Right cardiac atrium (tissue), 5 donors: ENCODE measurements around the gene SH3TC1. TPM values are rescaled to one million over a fixed set of nuclear protein-coding genes. Genes with fewer than 3 reads are reported as not detected.
A peak's percentile ranks its signal among the peaks of the same experiment; 100 is the strongest.

Source experiments
- ATAC-seq, 2 donors: fragments of 200-7000 bp; cut with Tn5 transposase; one replicate each; pipeline versions ENCODE4 v1.8.0 to v1.9.1; 2020; ENCODE audit warnings: moderate library complexity in 2 of 2, mild to moderate bottlenecking in 1 of 2
- DNase-seq, 3 donors: peaks; one replicate each; pipeline ENCODE4 v3.0.0-alpha.2; 2020
- H3K27ac ChIP-seq: one replicate; pipeline ENCODE4 v1.5.1; 2013; ENCODE audit warnings: mild to moderate bottlenecking, low read length, control low read depth, moderate library complexity
- H3K27me3 ChIP-seq: one replicate; pipeline ENCODE4 v1.6.1; 2013; ENCODE audit not compliant: control insufficient read depth, insufficient read depth
- H3K4me1 ChIP-seq: one replicate; pipeline ENCODE4 v1.6.1; 2013; ENCODE audit warnings: low read length; ENCODE audit not compliant: control insufficient read depth, insufficient read depth
- H3K4me3 ChIP-seq: one replicate; pipeline ENCODE4 v1.5.1; 2013; ENCODE audit warnings: low read length, control low read depth
- H3K9me3 ChIP-seq: one replicate; pipeline ENCODE4 v1.6.1; 2013; ENCODE audit warnings: low read length; ENCODE audit not compliant: control insufficient read depth
- WGBS: extraction: QIAGEN DNeasy Blood & Tissue Kit; methylation state at CpG from one replicate; pipeline ENCODE4 v1.1.7; 2013; 5-methylcytosine and 5-hydroxymethylcytosine counted together
- intact Hi-C, 4 donors: fragments of 100-400 bp; cut with DNase I; formaldehyde crosslinking; loops; one replicate each; pipeline versions ENCODE4 v1.11.0 to v1.14.0; 2022 to 2023
- polyA plus RNA-seq: library from polyadenylated mRNA; stranded (reverse); fragments of 200-250 nt; gene quantifications from one replicate; pipeline ENCODE4 v1.2.3, GENCODE V29; 2013
- total RNA-seq, 4 donors: library from RNA; stranded (reverse); fragmentation: NEBNext Ultra II Directional; extraction: Animal tissue kit (Norgen Biotek cat#: 25700); gene quantifications; one replicate each; pipeline ENCODE4 v1.2.1, GENCODE V29; 2021
- donor health status: healthy with polysubstance abuse.
- donor health status: DM: no; HTN: yes; CAD: no.
- donor health status: DM: no; HTN: no; CAD: no.
- donor health status: DM: no; HTN: yes; CAD: no; lungs with severe emphysema.
- donor health status: DM: yes; HTN: yes; CAD: no.

The SH3TC1 gene
- total and polyA plus RNA-seq, 5 donors: 5.4 to 17.1 (median 10.6) TPM

DNA sequence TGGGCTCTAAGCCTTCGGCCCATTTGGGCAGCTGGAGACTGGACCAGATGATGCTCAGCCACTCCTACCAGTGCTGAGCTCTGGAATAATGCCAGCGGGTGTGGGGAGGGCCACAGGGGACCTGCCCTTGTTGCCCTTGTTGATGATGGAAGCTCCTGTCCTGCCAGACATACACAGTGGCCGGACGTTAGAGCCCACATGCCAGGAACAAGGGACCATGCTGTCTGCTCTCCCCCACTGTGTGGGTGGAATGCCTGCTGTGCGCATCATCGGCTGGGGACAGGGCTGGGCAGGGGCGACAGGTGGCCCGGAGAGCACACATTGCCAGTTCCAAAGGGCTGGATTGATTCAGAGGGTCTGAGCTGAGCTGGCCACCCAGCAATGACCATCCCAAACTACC is 42.5 kb upstream of the SH3TC1 start:
- DNase-seq (peak in 2 of 3 donors; percentile 47 to 50), ATAC-seq (no peak)
- H3K4me3 ChIP-seq: no peak overlapping the region
- H3K4me1 ChIP-seq: peaks cover 2% of the 10 kb centered on the region
- H3K27me3 ChIP-seq: no peaks in the 10 kb centered on the region
- H3K9me3 ChIP-seq: no peaks in the 10 kb centered on the region
- WGBS: 61% methylated on average over 8 of the region's 8 CpGs
- no peak overlapping the region for H3K27ac ChIP-seq
- intact Hi-C loops: no loop called here

GRCh38 chr4:8157496-8157895 is 41.6 kb upstream of the SH3TC1 start:
- DNase-seq (peak; percentile 52 to 81 (median 73)), ATAC-seq (peak in 1 of 2 donors; percentile 4)
- no peak overlapping the region for H3K27ac ChIP-seq
- H3K4me3 ChIP-seq: peak overlapping the region; percentile 79
- intact Hi-C loops: no loop called here
- H3K27me3 ChIP-seq: no peaks in the 10 kb centered on the region
- no peaks in the 10 kb centered on the region for H3K9me3 ChIP-seq
- H3K4me1 ChIP-seq: peaks cover 2% of the 10 kb centered on the region
- 24% methylated on average over 15 of the region's 15 CpGs for WGBS

GRCh38 chr4:8157944-8158709 is 41.0 kb upstream of the SH3TC1 start:
- Histone ChIP-seq H3K27me3 (no peaks in the 10 kb centered on the region), H3K9me3 (no peaks in the 10 kb centered on the region), H3K4me1 (no peaks in the 10 kb centered on the region), H3K27ac (no peak overlapping the region), H3K4me3 (peak overlapping the region; percentile 79)
- peak in 1 of 3 donors; percentile 75 for DNase-seq
- intact Hi-C loops: no loop called here
- WGBS: 2% methylated on average over 70 of the region's 70 CpGs
- ATAC-seq: peak in 1 of 2 donors; percentile 0

DNA sequence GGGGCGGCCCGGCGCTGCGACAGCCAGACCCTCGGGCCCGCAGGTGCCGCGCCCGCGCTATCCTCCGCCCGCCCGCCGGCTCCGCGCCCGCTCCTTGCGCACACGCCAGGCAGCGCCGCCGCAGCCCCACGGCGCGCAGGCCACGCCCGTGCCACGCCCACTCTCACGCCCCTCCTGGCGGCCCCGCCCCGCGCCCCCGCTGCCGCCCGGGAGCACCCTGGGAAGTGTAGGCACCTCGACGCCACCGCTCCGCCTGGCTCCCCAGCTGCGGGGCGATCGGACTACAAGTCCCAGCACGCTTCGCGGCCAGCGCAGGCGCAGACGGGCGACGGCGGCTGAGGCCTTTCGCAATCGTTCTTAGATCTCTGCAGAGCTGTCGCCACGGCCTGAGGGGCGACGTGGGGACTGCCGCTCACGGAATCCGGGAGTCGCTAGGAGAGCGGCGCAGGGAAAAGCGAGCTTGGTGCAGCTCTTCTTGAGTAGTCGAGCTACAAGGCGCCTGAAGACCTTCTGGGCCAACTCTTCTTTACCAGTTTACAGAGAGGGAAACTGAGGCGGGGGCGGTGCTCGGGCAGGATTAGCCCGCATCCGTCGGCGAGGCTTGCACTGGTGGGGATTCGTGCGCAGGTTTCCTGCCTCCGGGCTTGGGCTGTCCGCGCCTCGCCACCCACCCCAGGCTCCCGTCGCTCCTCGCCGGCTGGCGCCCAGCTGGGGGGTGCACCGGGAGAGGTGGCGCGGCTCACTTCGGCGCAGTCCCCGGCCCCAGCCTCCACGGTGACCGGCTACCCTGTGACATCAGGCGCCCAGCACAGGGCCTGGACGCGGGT is 40.2 kb upstream of the SH3TC1 start, which contains the start of gene ABLIM2:
Gene ABLIM2 (minus strand): TSS at position 104 of the 827 bp plus-strand sequence. CDS start 124 bp downstream, outside the sequence.
- ATAC-seq: peak; percentile 97 to 99
- peak; percentile 99 to 100 (median 100) for DNase-seq
- WGBS: under 1% methylated on average over 96 of the region's 96 CpGs
- Histone ChIP-seq H3K9me3 (no peaks in the 10 kb centered on the region), H3K4me3 (peak within 1 kb of the TSS; percentile 79), H3K27ac (peak within 1 kb of the TSS; percentile 50), H3K27me3 (no peaks in the 10 kb centered on the region), H3K4me1 (no peaks in the 10 kb centered on the region)
- intact Hi-C loops: no loop called here

GRCh38 chr4:8159537-8160232 is 39.4 kb upstream of the SH3TC1 start:
- Histone ChIP-seq H3K4me3 (peak overlapping the region; percentile 72), H3K9me3 (no peaks in the 10 kb centered on the region), H3K27me3 (no peaks in the 10 kb centered on the region), H3K27ac (no peak overlapping the region), H3K4me1 (no peaks in the 10 kb centered on the region)
- DNase-seq: peak in 1 of 3 donors; percentile 77
- 30% methylated on average over 13 of the region's 13 CpGs for WGBS
- intact Hi-C loops: no loop called here
- no peak for ATAC-seq

- intact Hi-C loops: no loop called here
- H3K4me3 ChIP-seq: no peak overlapping the region
- no peak for ATAC-seq
Observed at GRCh38 chr4:8160233-8160560, 38.9 kb upstream of the SH3TC1 start.

DNA sequence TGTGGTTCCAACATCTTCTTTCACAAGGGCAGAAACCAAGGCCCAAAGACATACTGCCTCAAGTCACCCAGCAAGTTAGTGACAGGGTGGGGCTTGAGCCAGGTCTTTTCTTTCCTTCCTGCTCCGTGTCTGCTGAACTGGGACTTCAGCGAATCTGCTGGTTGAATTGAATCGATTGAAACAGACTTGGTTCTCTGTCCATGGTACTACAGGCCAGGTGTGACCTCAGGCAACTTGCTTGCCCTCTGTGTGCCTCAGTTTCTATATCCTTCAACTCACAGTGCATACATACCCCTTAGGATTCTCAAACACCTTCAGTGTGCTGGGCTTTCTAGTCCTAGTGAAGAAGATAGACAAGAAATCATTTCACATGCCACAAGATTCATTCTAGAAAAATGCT is 38.5 kb upstream of the SH3TC1 start:
- intact Hi-C loops: no loop called here
- WGBS: 56% methylated on average over 3 of the region's 3 CpGs
- Histone ChIP-seq H3K4me3 (no peak overlapping the region), H3K27me3 (no peaks in the 10 kb centered on the region), H3K27ac (no peak overlapping the region), H3K9me3 (no peaks in the 10 kb centered on the region), H3K4me1 (no peaks in the 10 kb centered on the region)
- DNase-seq: peak in 1 of 3 donors; percentile 7
- no peak for ATAC-seq

More at GRCh38 chr4:8160233-8160560, 38.9 kb upstream of the SH3TC1 start:
- WGBS: 92% methylated on average over 4 of the region's 4 CpGs
- Histone ChIP-seq H3K9me3 (no peaks in the 10 kb centered on the region), H3K27ac (no peak overlapping the region), H3K27me3 (no peaks in the 10 kb centered on the region), H3K4me1 (no peaks in the 10 kb centered on the region)
- DNase-seq: peak in 2 of 3 donors; percentile 48 to 52

DNA sequence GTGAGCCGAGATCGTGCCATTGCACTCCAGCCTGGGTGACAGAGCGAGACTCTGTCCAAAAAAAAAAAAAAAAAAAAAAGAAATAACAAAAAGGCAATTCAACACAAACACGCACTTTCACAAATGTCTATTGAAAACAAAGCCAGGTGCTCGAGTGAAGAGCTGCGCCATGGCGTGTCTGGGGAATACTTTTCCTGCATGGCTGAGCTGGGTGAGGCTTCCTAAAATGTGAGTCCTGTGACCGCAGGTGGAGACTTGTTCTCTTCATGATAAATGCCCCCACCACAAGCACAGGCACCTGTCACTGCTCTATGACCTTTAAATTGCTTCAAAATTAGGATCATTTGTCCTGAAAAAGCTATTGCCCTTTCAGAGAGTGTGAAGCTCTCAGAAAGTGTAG is 36.5 kb upstream of the SH3TC1 start:
- Histone ChIP-seq H3K4me1 (no peaks in the 10 kb centered on the region), H3K27me3 (no peaks in the 10 kb centered on the region), H3K4me3 (no peak overlapping the region), H3K9me3 (no peaks in the 10 kb centered on the region), H3K27ac (no peak overlapping the region)
- DNase-seq (peak in 1 of 3 donors; percentile 11), ATAC-seq (no peak)
- intact Hi-C loops: no loop called here
- WGBS: 90% methylated on average over 8 of the region's 8 CpGs

DNA sequence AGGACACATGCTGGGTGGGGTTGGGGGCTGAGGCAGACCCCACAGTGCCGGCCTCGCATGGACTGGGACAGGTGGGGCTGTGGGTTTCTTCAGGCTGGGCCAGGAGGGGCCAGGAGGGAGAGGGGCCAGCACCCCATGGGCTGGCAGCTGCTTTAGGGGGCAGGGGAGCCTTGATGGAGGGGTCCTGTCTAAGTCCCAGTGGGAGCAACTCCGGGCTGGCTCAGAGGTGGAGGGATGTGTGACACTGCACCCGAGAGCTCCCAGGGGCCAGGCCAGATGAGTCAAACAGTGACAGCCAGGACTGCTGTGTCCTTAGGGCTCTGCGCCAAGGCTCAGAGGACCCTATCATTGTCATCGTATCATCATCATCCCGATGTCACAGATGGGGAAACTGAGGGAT is 36.1 kb upstream of the SH3TC1 start:
- H3K4me1 ChIP-seq: no peaks in the 10 kb centered on the region
- intact Hi-C loops: no loop called here
- DNase-seq (peak in 2 of 3 donors; percentile 28 to 51), ATAC-seq (no peak)
- H3K9me3 ChIP-seq: no peaks in the 10 kb centered on the region
- 86% methylated on average over 7 of the region's 7 CpGs for whole genome bisulfite sequencing
- no peaks in the 10 kb centered on the region for H3K27me3 ChIP-seq
- no peak overlapping the region for H3K27ac ChIP-seq
- H3K4me3 ChIP-seq: no peak overlapping the region

- Histone ChIP-seq H3K4me3 (no peak overlapping the region), H3K27me3 (no peaks in the 10 kb centered on the region), H3K4me1 (no peaks in the 10 kb centered on the region), H3K27ac (no peak overlapping the region), H3K9me3 (no peaks in the 10 kb centered on the region)
- ATAC-seq (no peak), DNase-seq (peak in 2 of 3 donors; percentile 32 to 48)
- intact Hi-C loops: no loop called here
- WGBS: 85% methylated on average over 19 of the region's 19 CpGs
Observed at GRCh38 chr4:8163436-8164193, 35.5 kb upstream of the SH3TC1 start.
